Lung (tissue), 12 donors: ENCODE results near the gene HIBADH. TPM values are rescaled to one million over a fixed set of nuclear protein-coding genes. Genes with fewer than 3 reads are reported as not detected.

Experiments used
- ATAC-seq: fragments of 200-7000 bp; cut with Tn5 transposase; one replicate; pipeline ENCODE4 v1.9.1; 2020; ENCODE audit warnings: moderate number of reproducible peaks; ENCODE audit not compliant: insufficient read depth, low FRiP score
- DNase-seq, 3 donors: peaks; one replicate each; pipeline ENCODE4 v3.0.0-alpha.2; 2013 to 2017
- H3K27ac ChIP-seq, 2 donors: one replicate each; pipeline ENCODE4 v1.5.1; 2013; ENCODE audit warnings: mild to moderate bottlenecking in 2 of 2, moderate library complexity in 2 of 2, control low read depth in 1 of 2, inconsistent platforms in 1 of 2, low read depth in 1 of 2, low read length in 1 of 2
- H3K27me3 ChIP-seq, 3 donors: one replicate each; pipeline ENCODE4 v1.5.1; 2013; ENCODE audit warnings: low read length in 2 of 3; ENCODE audit not compliant: control insufficient read depth in 3 of 3, insufficient read depth in 3 of 3
- H3K36me3 ChIP-seq, 4 donors: one replicate each; pipeline ENCODE4 v1.5.1; 2013; ENCODE audit warnings: low read length in 4 of 4, mild to moderate bottlenecking in 1 of 4, moderate library complexity in 1 of 4; ENCODE audit not compliant: control insufficient read depth in 4 of 4, insufficient read depth in 4 of 4
- H3K4me1 ChIP-seq, 5 donors: one replicate each; pipeline ENCODE4 v1.5.1; 2013; ENCODE audit warnings: low read length in 5 of 5, mild to moderate bottlenecking in 2 of 5, moderate library complexity in 1 of 5; ENCODE audit not compliant: control insufficient read depth in 5 of 5, insufficient read depth in 5 of 5
- H3K4me3 ChIP-seq: one replicate; pipeline ENCODE4 v1.5.1; 2013; ENCODE audit warnings: mild to moderate bottlenecking, control low read depth, moderate library complexity
- H3K9ac ChIP-seq, 2 donors: one replicate each; pipeline ENCODE4 v1.5.1; 2013; ENCODE audit warnings: low read length in 2 of 2, control low read depth in 1 of 2; ENCODE audit not compliant: insufficient read depth in 1 of 2
- H3K9me3 ChIP-seq, 4 donors: one replicate each; pipeline ENCODE4 v1.5.1; 2013; ENCODE audit warnings: low read length in 3 of 4, mild to moderate bottlenecking in 1 of 4, moderate library complexity in 1 of 4; ENCODE audit not compliant: control insufficient read depth in 4 of 4, insufficient read depth in 3 of 4
- CTCF ChIP-seq: IDR thresholded peaks from 2 replicates; pipeline ENCODE4 v1.5.1; 2012; ENCODE audit warnings: mild to moderate bottlenecking; ENCODE audit errors: control extremely low read depth, extremely low read depth
- WGBS, 2 donors: extraction: QIAGEN DNeasy Blood & Tissue Kit; methylation state at CpG; one replicate each; pipeline ENCODE4 v1.1.7; 2013; 5-methylcytosine and 5-hydroxymethylcytosine counted together
- polyA plus RNA-seq, 2 donors: library from polyadenylated mRNA; stranded (reverse); fragments of 200-250 nt; gene quantifications; one replicate each; pipeline ENCODE4 v1.2.1, GENCODE V29; 2013
- total RNA-seq, 2 donors: library from RNA; depleted of rRNA in 1 of 2; stranded (reverse); fragments of >200 nt in 1 of 2; gene quantifications; one replicate each; pipeline ENCODE4 v1.2.1, GENCODE V29; 2014 to 2021
- donor health status: control.
- donor health status: control.
- donor health status: Bipolar disorder and iron deficiency.
- donor health status: healthy.
- donor health status: DM: yes; HTN: yes; CAD: no.

HIBADH gene
- total and polyA plus RNA-seq, 4 donors, result 13.7 to 39.2 (median 17.4) TPM

GRCh38 chr7:27553273-27553672 lies 109.4 kb downstream of the HIBADH start:
- Histone ChIP-seq H3K9me3 (no peaks in the 10 kb centered on the region), H3K4me1 (no peaks in the 10 kb centered on the region), H3K27me3 (no peaks in the 10 kb centered on the region), H3K4me3 (no peak overlapping the region), H3K36me3 (no peaks in the 10 kb centered on the region), H3K27ac (no peak overlapping the region), H3K9ac (no peak overlapping the region)
- 93 to 96% methylated on average over 5 of the region's 5 CpGs for WGBS, 2 donors
- DNase-seq (no peak), ATAC-seq (no peak)
- no peak for TF ChIP-seq CTCF

- Histone ChIP-seq H3K36me3 (no peaks in the 10 kb centered on the region), H3K27ac (no peak overlapping the region), H3K9me3 (no peaks in the 10 kb centered on the region), H3K9ac (no peak overlapping the region), H3K4me1 (peaks cover 0 to 4% (median 0%) of the 10 kb centered on the region in 5 donors), H3K4me3 (no peak overlapping the region), H3K27me3 (no peaks in the 10 kb centered on the region)
- ATAC-seq (no peak), DNase-seq (no peak)
- no peak for TF ChIP-seq CTCF
- 96 to 98% methylated on average over 8 of the region's 8 CpGs for WGBS, 2 donors
These were observed 110.8 kb downstream of the HIBADH start for GRCh38 chr7:27551803-27552400.

GRCh38 chr7:27549606-27550005 lies 113.1 kb downstream of the HIBADH start:
- Histone ChIP-seq H3K36me3 (no peaks in the 10 kb centered on the region), H3K9me3 (no peaks in the 10 kb centered on the region), H3K4me3 (no peak overlapping the region), H3K27ac (no peak overlapping the region), H3K9ac (no peak overlapping the region), H3K27me3 (no peaks in the 10 kb centered on the region), H3K4me1 (peaks cover 0 to 4% (median 0%) of the 10 kb centered on the region in 5 donors)
- ATAC-seq (no peak), DNase-seq (no peak)
- 97 to 100% methylated on average over 2 of the region's 2 CpGs for whole genome bisulfite sequencing, 2 donors
- TF ChIP-seq CTCF, result no peak

- no peak for DNase-seq
- TF ChIP-seq CTCF, result no peak
- no peak overlapping the region for H3K27ac ChIP-seq
- no peaks in the 10 kb centered on the region for H3K27me3 ChIP-seq
- no peak overlapping the region for H3K9ac ChIP-seq
- H3K4me3 ChIP-seq, result no peak overlapping the region
- H3K9me3 ChIP-seq, result no peaks in the 10 kb centered on the region
- H3K36me3 ChIP-seq, result no peaks in the 10 kb centered on the region
- WGBS, 2 donors, result 88% methylated on average over 1 of the region's 1 CpG
- no peak for ATAC-seq
- peaks cover 0 to 4% (median 0%) of the 10 kb centered on the region in 5 donors for H3K4me1 ChIP-seq
These were observed 114.4 kb downstream of the HIBADH start for GRCh38 chr7:27548304-27548703.
